Fibroblast of lung (primary cell): Measurements from ENCODE around the gene C3AR1. TPM values are rescaled to one million over a fixed set of nuclear protein-coding genes. Genes with fewer than 3 reads are reported as not detected.
"Not testable (repeated sequence)": the region's sequence is repeated elsewhere in the genome, so short reads cannot be mapped to it uniquely, and the experiment has no call there.

Source experiments
- DNase-seq, 2 donors: peaks; one replicate each; pipeline versions ENCODE4 v3.0.0 to v3.0.0-alpha.2; 2010; ENCODE audit warnings: low read depth in 2 of 2
- H2AFZ ChIP-seq: 2 replicates; pipeline ENCODE4 v1.5.1; 2012; ENCODE audit warnings: low read length, control low read depth, inconsistent platforms
- H3K27ac ChIP-seq: 2 replicates; pipeline ENCODE4 v1.5.1; 2011; ENCODE audit warnings: low read length, control low read depth; ENCODE audit not compliant: insufficient read depth
- H3K27me3 ChIP-seq: 2 replicates; pipeline ENCODE4 v1.5.1; 2011; ENCODE audit warnings: mild to moderate bottlenecking, low read length; ENCODE audit not compliant: control insufficient read depth, insufficient read depth
- H3K36me3 ChIP-seq: 2 replicates; pipeline ENCODE4 v1.5.1; 2011; ENCODE audit warnings: low read length; ENCODE audit not compliant: control insufficient read depth, insufficient read depth
- H3K4me1 ChIP-seq: 2 replicates; pipeline ENCODE4 v1.5.1; 2011; ENCODE audit warnings: low read length; ENCODE audit not compliant: control insufficient read depth, insufficient read depth; ENCODE audit errors: extremely low read depth
- H3K4me2 ChIP-seq: 2 replicates; pipeline ENCODE4 v1.5.1; 2011; ENCODE audit warnings: low read length, control low read depth; ENCODE audit not compliant: insufficient read depth; ENCODE audit errors: extremely low read depth
- H3K4me3 ChIP-seq, 4 experiments: fragments of 200-600 bp in 1 of 4; sonication (generic) in 1 of 4; replicated peaks in 1 of 4; 2 replicates each; pipeline ENCODE4 v1.5.1; 2011 to 2016; ENCODE audit warnings: low read length in 4 of 4, low read depth in 3 of 4, mild to moderate bottlenecking in 3 of 4, control low read depth in 2 of 4, inconsistent platforms in 1 of 4, mixed read lengths in 1 of 4; ENCODE audit not compliant: insufficient read depth in 1 of 4; ENCODE audit errors: control extremely low read depth in 1 of 4
- H3K79me2 ChIP-seq: 2 replicates; pipeline ENCODE4 v1.5.1; 2012; ENCODE audit warnings: mild to moderate bottlenecking, low read length, inconsistent platforms; ENCODE audit not compliant: control insufficient read depth, insufficient read depth
- H3K9ac ChIP-seq: 2 replicates; pipeline ENCODE4 v1.5.1; 2011; ENCODE audit warnings: mild to moderate bottlenecking, low read length, control low read depth; ENCODE audit not compliant: insufficient read depth
- H3K9me3 ChIP-seq: 2 replicates; pipeline ENCODE4 v1.5.1; 2012; ENCODE audit warnings: low read depth, low read length; ENCODE audit not compliant: control insufficient read depth, insufficient read depth
- H4K20me1 ChIP-seq: 2 replicates; pipeline ENCODE4 v1.5.1; 2011; ENCODE audit warnings: low read length; ENCODE audit not compliant: control insufficient read depth, insufficient read depth; ENCODE audit errors: extremely low read depth
- CTCF ChIP-seq, 2 donors: IDR thresholded peaks in 1 of 2; conservative IDR thresholded peaks in 1 of 2; 1 replicate in 1 of 2; 2 replicates in 1 of 2; pipeline ENCODE4 v1.5.1; 2011 to 2012; ENCODE audit warnings: low read length in 2 of 2, control low read depth in 1 of 2, inconsistent platforms in 1 of 2, low read depth in 1 of 2, mild to moderate bottlenecking in 1 of 2
- EZH2 ChIP-seq: IDR thresholded peaks from 2 replicates; pipeline ENCODE4 v1.5.1; 2012; ENCODE audit warnings: low read length, control low read depth, mild to moderate bottlenecking; ENCODE audit errors: missing control alignments
- polyA minus RNA-seq: library from RNA; depleted of rRNA, polyadenylated mRNA; stranded (reverse); fragments of >200 nt; gene quantifications from 2 replicates; pipeline ENCODE4 v1.2.3, GENCODE V29; 2011; ENCODE audit warnings: low replicate concordance
- polyA plus RNA-seq, 2 donors: library from polyadenylated mRNA; depleted of rRNA in 1 of 2; stranded (reverse) in 1 of 2; unstranded in 1 of 2; fragments of >200 nt; gene quantifications; 2 replicates each; pipeline ENCODE4 v1.2.1, GENCODE V29; 2011 to 2012; ENCODE audit warnings: missing spikeins in 1 of 2
- total RNA-seq: library from RNA; depleted of rRNA; stranded (reverse); fragments of >200 nt; gene quantifications from 2 replicates; pipeline ENCODE4 v1.2.1, GENCODE V29; 2014

The C3AR1 gene
- total RNA-seq (0.17 TPM in 1 of 2 replicates, not detected in the other), polyA plus RNA-seq (0.34 and 0.37 TPM in 2 replicates), polyA minus RNA-seq (22.9 TPM in 1 of 2 replicates, not detected in the other)
- 0.23 and 0.24 TPM in 2 replicates for polyA plus RNA-seq (2012)

- Histone ChIP-seq H3K9ac (no peak within 1 kb of the TSS), H3K9me3 (no peaks in the 10 kb centered on the region), H2AFZ (peak within 1 kb of the TSS; percentile 64), H3K27ac (no peak within 1 kb of the TSS), H3K4me2 (peak within 1 kb of the TSS; percentile 20), H3K79me2 (no peaks in the 10 kb centered on the region), H3K27me3 (no peaks in the 10 kb centered on the region), H3K4me3 (no peak within 1 kb of the TSS), H3K4me1 (peaks cover 2% of the 10 kb centered on the region), H3K36me3 (no peaks in the 10 kb centered on the region), H4K20me1 (no peaks in the 10 kb centered on the region)
- TF ChIP-seq CTCF (conservative IDR thresholded peaks at IDR 0.05 in 1 of 2, IDR thresholded peaks at IDR 0.05 in 1 of 2; ENCODE audit: low read depth in 1 of 2, low read length in 2 of 2) (no peak), EZH2 (no peak)
- DNase-seq: peak; percentile 61 to 83
These were observed at the start of gene C3AR1 for GRCh38 chr12:8065991-8066594. C3AR1 (minus strand) TSS chr12:8066359; CDS start chr12:8060185, 6,174 bp downstream.

- DNase-seq, H3K27ac ChIP-seq, H4K20me1 ChIP-seq, H3K4me3 ChIP-seq, H3K9ac ChIP-seq, H3K27me3 ChIP-seq, H3K4me1 ChIP-seq, H3K4me2 ChIP-seq, H3K36me3 ChIP-seq, H3K79me2 ChIP-seq, H2AFZ ChIP-seq, H3K9me3 ChIP-seq: not testable (repeated sequence)
These were observed 47.0 kb upstream of the C3AR1 start for GRCh38 chr12:8113117-8113516.

GRCh38 chr12:8108808-8109398 is 42.7 kb upstream of the C3AR1 start:
- peak; percentile 57 to 86 for DNase-seq
- H3K4me3 ChIP-seq: no peak overlapping the region
- H3K36me3 ChIP-seq: no peaks in the 10 kb centered on the region
- no peaks in the 10 kb centered on the region for H3K4me1 ChIP-seq
- H4K20me1 ChIP-seq: no peaks in the 10 kb centered on the region
- H3K27ac ChIP-seq: no peak overlapping the region
- H3K9ac ChIP-seq: no peak overlapping the region
- peak; percentile 99 to 100 for TF ChIP-seq CTCF (conservative IDR thresholded peaks at IDR 0.05 in 1 of 2, IDR thresholded peaks at IDR 0.05 in 1 of 2; ENCODE audit: low read depth in 1 of 2, low read length in 2 of 2)
- no peak for TF ChIP-seq EZH2
- H3K79me2 ChIP-seq: no peaks in the 10 kb centered on the region
- H2AFZ ChIP-seq: no peak overlapping the region
- no peaks in the 10 kb centered on the region for H3K27me3 ChIP-seq
- no peak overlapping the region for H3K4me2 ChIP-seq
- H3K9me3 ChIP-seq: no peaks in the 10 kb centered on the region
